ENCODE data around the gene CECR2. TPM values are rescaled to one million over a fixed set of nuclear protein-coding genes. Genes with fewer than 3 reads are reported as not detected.

Gene CECR2
- total RNA-seq, 8 experiments from 2014 or later: 0.09 to 18.4 (median 6.5) TPM

GRCh38 chr22:17569971-17570511 lies 200.8 kb downstream of the CECR2 start:
- Histone ChIP-seq H3K27ac (peak overlapping the region in 1 of 2 donors; percentile 50), H3K4me1 (replicated peaks in 1 of 2) (peaks cover 0 to 23% of the 10 kb centered on the region in 2 donors), H3K4me3 (no peak overlapping the region)
- in situ Hi-C loops (cut with MboI; ENCODE audit: low pct_unique_long_range_greater_than_20kb in 2 of 9, low sequenced_read_pairs in 9 of 9, unreplicated experiment in 9 of 9): loop anchor here in 1 of 9 experiments (25.0 kb wide), 1 partner anchor 92 kb away; no protein-coding TSS in a partner anchor
- WGBS, 10 experiments: 0 to 100% (median 57%) methylated on average over 1 to 4 of the region's 8 CpGs; no CpG with 5 or more reads in 3 of the 10 experiments
- peak in 5 of 8 experiments; percentile 92 to 96 (median 95) for ATAC-seq (replicated peaks in 6 of 8)

GRCh38 chr22:17570851-17571631 lies 201.8 kb downstream of the CECR2 start:
- no peak overlapping the region for H3K4me3 ChIP-seq
- in situ Hi-C loops (cut with MboI; ENCODE audit: low pct_unique_long_range_greater_than_20kb in 2 of 9, low sequenced_read_pairs in 9 of 9, unreplicated experiment in 9 of 9): loop anchor here in 1 of 9 experiments (25.0 kb wide), 1 partner anchor 91 kb away; no protein-coding TSS in a partner anchor

GRCh38 chr22:17575151-17575550 lies 205.9 kb downstream of the CECR2 start:
- Histone ChIP-seq H3K4me3 (no peak overlapping the region), H3K27ac (no peak overlapping the region), H3K4me1 (replicated peaks in 1 of 2) (peaks cover 0 to 19% of the 10 kb centered on the region in 2 donors)
- ATAC-seq (replicated peaks in 6 of 8): no peak
- 78 to 100% (median 94%) methylated on average over 1 to 5 of the region's 5 CpGs; no CpG with 5 or more reads in 1 of the 10 experiments for WGBS, 10 experiments
- in situ Hi-C loops (cut with MboI; ENCODE audit: low pct_unique_long_range_greater_than_20kb in 2 of 9, low sequenced_read_pairs in 9 of 9, unreplicated experiment in 9 of 9): loop anchor here in 1 of 9 experiments (25.0 kb wide), 1 partner anchor 112 kb away; no protein-coding TSS in a partner anchor

More at GRCh38 chr22:17570851-17571631, 201.8 kb downstream of the CECR2 start:
- Histone ChIP-seq H3K27ac (no peak overlapping the region), H3K4me1 (replicated peaks in 1 of 2) (peaks cover 0 to 29% of the 10 kb centered on the region in 2 donors)
- 5 to 89% (median 60%) methylated on average over 1 to 15 of the region's 21 CpGs; no CpG with 5 or more reads in 1 of the 10 experiments for WGBS, 10 experiments
- peak in 5 of 8 experiments; percentile 15 to 94 (median 80) for ATAC-seq (replicated peaks in 6 of 8)

- in situ Hi-C loops (cut with MboI; ENCODE audit: low pct_unique_long_range_greater_than_20kb in 2 of 9, low sequenced_read_pairs in 9 of 9, unreplicated experiment in 9 of 9): loop anchor here in 1 of 9 experiments (25.0 kb wide), 1 partner anchor 112 kb away; no protein-coding TSS in a partner anchor
- Histone ChIP-seq H3K4me3 (no peak overlapping the region), H3K27ac (no peak overlapping the region), H3K4me1 (replicated peaks in 1 of 2) (peaks cover 0 to 16% of the 10 kb centered on the region in 2 donors)
- no peak for ATAC-seq (replicated peaks in 6 of 8)
- WGBS, 10 experiments: 8 to 92% (median 40%) methylated on average over 1 to 4 of the region's 4 CpGs; no CpG with 5 or more reads in 3 of the 10 experiments
Measured at GRCh38 chr22:17575681-17576080, 206.4 kb downstream of the CECR2 start.

GRCh38 chr22:17576470-17576869 lies 207.2 kb downstream of the CECR2 start:
- ATAC-seq (replicated peaks in 6 of 8): peak in 7 of 8 experiments; percentile 17 to 95 (median 60)

GRCh38 chr22:17578136-17578754 lies 209.0 kb downstream of the CECR2 start:
- 40 to 100% (median 83%) methylated on average over 1 to 5 of the region's 11 CpGs; no CpG with 5 or more reads in 3 of the 10 experiments for WGBS, 10 experiments
- Histone ChIP-seq H3K4me3 (no peak overlapping the region), H3K4me1 (replicated peaks in 1 of 2) (peaks cover 0 to 10% of the 10 kb centered on the region in 2 donors), H3K27ac (no peak overlapping the region)
- peak in 5 of 8 experiments; percentile 4 to 83 (median 71) for ATAC-seq (replicated peaks in 6 of 8)
- in situ Hi-C loops (cut with MboI; ENCODE audit: low pct_unique_long_range_greater_than_20kb in 2 of 9, low sequenced_read_pairs in 9 of 9, unreplicated experiment in 9 of 9): loop anchor here in 1 of 9 experiments (25.0 kb wide), 1 partner anchor 109 kb away; no protein-coding TSS in a partner anchor

More at GRCh38 chr22:17576470-17576869, 207.2 kb downstream of the CECR2 start:
- 0 to 85% (median 50%) methylated on average over 2 to 5 of the region's 6 CpGs; no CpG with 5 or more reads in 3 of the 10 experiments for WGBS, 10 experiments
- H3K4me1 ChIP-seq (replicated peaks in 1 of 2): peaks cover 0 to 10% of the 10 kb centered on the region in 2 donors
- in situ Hi-C loops (cut with MboI; ENCODE audit: low pct_unique_long_range_greater_than_20kb in 2 of 9, low sequenced_read_pairs in 9 of 9, unreplicated experiment in 9 of 9): loop anchor here in 1 of 9 experiments (25.0 kb wide), 1 partner anchor 111 kb away; no protein-coding TSS in a partner anchor
- H3K27ac ChIP-seq: no peak overlapping the region
- no peak overlapping the region for H3K4me3 ChIP-seq

- Histone ChIP-seq H3K4me1 (replicated peaks in 1 of 2) (peaks cover 0 to 10% of the 10 kb centered on the region in 2 donors), H3K27ac (no peak overlapping the region), H3K4me3 (no peak overlapping the region)
- 29 to 100% (median 95%) methylated on average over 1 to 5 of the region's 14 CpGs; no CpG with 5 or more reads in 4 of the 10 experiments for whole genome bisulfite sequencing, 10 experiments
- no peak for ATAC-seq (replicated peaks in 6 of 8)
- in situ Hi-C loops (cut with MboI; ENCODE audit: low pct_unique_long_range_greater_than_20kb in 2 of 9, low sequenced_read_pairs in 9 of 9, unreplicated experiment in 9 of 9): loop anchor here in 1 of 9 experiments (25.0 kb wide), 1 partner anchor 108 kb away; no protein-coding TSS in a partner anchor
Measured at GRCh38 chr22:17579535-17579981, 210.3 kb downstream of the CECR2 start.

- Histone ChIP-seq H3K27ac (no peak overlapping the region), H3K4me3 (no peak overlapping the region), H3K4me1 (replicated peaks in 1 of 2) (peaks cover 0 to 3% of the 10 kb centered on the region in 2 donors)
- in situ Hi-C loops (cut with MboI; ENCODE audit: low pct_unique_long_range_greater_than_20kb in 2 of 9, low sequenced_read_pairs in 9 of 9, unreplicated experiment in 9 of 9): loop anchor here in 1 of 9 experiments (25.0 kb wide), 1 partner anchor 107 kb away; no protein-coding TSS in a partner anchor
- WGBS, 10 experiments: 15 to 67% (median 40%) methylated on average over 1 to 5 of the region's 15 CpGs; no CpG with 5 or more reads in 5 of the 10 experiments
- peak in 2 of 8 experiments; percentile 4 to 20 for ATAC-seq (replicated peaks in 6 of 8)
Measured at GRCh38 chr22:17580441-17581031, 211.3 kb downstream of the CECR2 start.

GRCh38 chr22:17581056-17581455 lies 211.8 kb downstream of the CECR2 start:
- Histone ChIP-seq H3K27ac (no peak overlapping the region), H3K4me3 (no peak overlapping the region), H3K4me1 (replicated peaks in 1 of 2) (peaks cover 0 to 2% of the 10 kb centered on the region in 2 donors)
- in situ Hi-C loops (cut with MboI; ENCODE audit: low pct_unique_long_range_greater_than_20kb in 2 of 9, low sequenced_read_pairs in 9 of 9, unreplicated experiment in 9 of 9): loop anchor here in 1 of 9 experiments (25.0 kb wide), 1 partner anchor 106 kb away; no protein-coding TSS in a partner anchor
- WGBS, 10 experiments: 67 to 85% methylated on average over 4 to 5 of the region's 21 CpGs; no CpG with 5 or more reads in 8 of the 10 experiments
- ATAC-seq (replicated peaks in 6 of 8): no peak

- H3K4me3 ChIP-seq: no peak overlapping the region
- ATAC-seq (replicated peaks in 6 of 8): no peak
- H3K27ac ChIP-seq: no peak overlapping the region
- in situ Hi-C loops (cut with MboI; ENCODE audit: low pct_unique_long_range_greater_than_20kb in 2 of 9, low sequenced_read_pairs in 9 of 9, unreplicated experiment in 9 of 9): loop anchor here in 1 of 9 experiments (25.0 kb wide), 1 partner anchor 106 kb away; no protein-coding TSS in a partner anchor
- H3K4me1 ChIP-seq (replicated peaks in 1 of 2): peaks cover 0 to 2% of the 10 kb centered on the region in 2 donors
- WGBS, 10 experiments: 73 to 100% (median 91%) methylated on average over 3 to 9 of the region's 17 CpGs; no CpG with 5 or more reads in 4 of the 10 experiments
Measured at GRCh38 chr22:17581631-17582030, 212.4 kb downstream of the CECR2 start.

- Histone ChIP-seq H3K4me3 (no peak overlapping the region), H3K4me1 (replicated peaks in 1 of 2) (peaks cover 0 to 2% of the 10 kb centered on the region in 2 donors), H3K27ac (no peak overlapping the region)
- no peak for ATAC-seq (replicated peaks in 6 of 8)
- 42 to 100% (median 93%) methylated on average over 1 to 5 of the region's 10 CpGs; no CpG with 5 or more reads in 5 of the 10 experiments for WGBS, 10 experiments
- in situ Hi-C loops (cut with MboI; ENCODE audit: low pct_unique_long_range_greater_than_20kb in 2 of 9, low sequenced_read_pairs in 9 of 9, unreplicated experiment in 9 of 9): loop anchor here in 1 of 9 experiments (25.0 kb wide), 1 partner anchor 104 kb away; no protein-coding TSS in a partner anchor
Measured at GRCh38 chr22:17583151-17583550, 213.9 kb downstream of the CECR2 start.

Data from motor neuron (in vitro differentiated cells).